Measurements from ENCODE around the gene UBE4A. TPM values are rescaled to one million over a fixed set of nuclear protein-coding genes. Genes with fewer than 3 reads are reported as not detected.

The UBE4A gene
- polyA plus RNA-seq (2014; cell fraction: cytosol; rRNA removed): 15.9 and 17.7 TPM in 2 replicates
- 17.9 and 20.7 TPM in 2 replicates for polyA plus RNA-seq (2014; cell fraction: nucleus; rRNA removed)

GRCh38 chr11:118359295-118359958 lies at the start of gene UBE4A:
Gene UBE4A (plus strand): TSS chr11:118359600. CDS start chr11:118365081, 5,481 bp downstream.
- DNase-seq (ENCODE audit: low spot score): peak; percentile 89

GRCh38 chr11:118310271-118310670 lies 49.1 kb upstream of the UBE4A start:
- no peak for DNase-seq (ENCODE audit: low spot score)

GRCh38 chr11:118310781-118311485 lies 48.5 kb upstream of the UBE4A start:
- DNase-seq (ENCODE audit: low spot score): no peak

DNA sequence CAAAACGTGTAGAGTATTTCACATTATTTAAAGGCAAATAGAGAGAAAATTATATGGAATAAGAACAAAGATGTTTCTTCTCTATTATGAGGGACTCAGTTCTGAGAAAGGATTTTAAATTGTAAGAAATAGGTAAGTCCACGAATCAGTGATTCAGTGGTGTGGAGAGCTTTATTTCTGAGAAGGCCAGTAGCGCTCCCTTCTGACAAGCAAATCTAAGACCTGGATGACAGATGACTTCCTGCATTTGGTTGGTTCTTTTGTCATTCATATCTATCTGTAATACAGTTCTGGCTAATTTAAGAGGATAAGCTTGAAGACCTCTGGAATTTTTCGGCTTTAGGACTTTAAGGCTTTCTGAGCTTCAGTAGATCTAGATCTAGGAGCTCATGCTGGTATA lies 47.9 kb upstream of the UBE4A start:
- no peak for DNase-seq (ENCODE audit: low spot score)

- DNase-seq (ENCODE audit: low spot score): no peak
Observed at GRCh38 chr11:118312328-118312727, 47.1 kb upstream of the UBE4A start.

GRCh38 chr11:118313242-118313641 lies 46.2 kb upstream of the UBE4A start:
- no peak for DNase-seq (ENCODE audit: low spot score)

DNA sequence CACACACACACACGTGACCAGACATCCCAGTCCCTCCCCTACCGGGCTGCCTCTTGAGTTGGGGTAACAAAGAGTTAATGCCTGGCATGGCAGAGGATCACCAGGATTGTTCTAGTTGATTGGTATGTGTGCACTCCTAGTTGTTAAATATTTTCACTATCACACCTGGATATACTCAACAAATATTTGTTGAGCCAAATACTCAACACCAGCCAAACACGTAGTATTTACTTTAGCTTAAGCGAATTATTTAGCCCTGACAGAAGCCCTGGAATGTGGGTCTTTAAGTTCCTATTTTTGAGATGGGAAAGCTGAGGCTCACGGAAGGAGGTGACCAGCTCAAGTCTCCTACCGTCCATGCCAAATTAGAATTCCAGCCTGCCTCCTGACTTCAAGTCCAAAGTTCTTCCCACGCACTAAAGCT lies 44.4 kb upstream of the UBE4A start:
- no peak for DNase-seq (ENCODE audit: low spot score)

GRCh38 chr11:118318124-118318523 lies 41.3 kb upstream of the UBE4A start:
- no peak for DNase-seq (ENCODE audit: low spot score)

GRCh38 chr11:118318581-118319336 lies 40.6 kb upstream of the UBE4A start:
- no peak for DNase-seq (ENCODE audit: low spot score)

DNA sequence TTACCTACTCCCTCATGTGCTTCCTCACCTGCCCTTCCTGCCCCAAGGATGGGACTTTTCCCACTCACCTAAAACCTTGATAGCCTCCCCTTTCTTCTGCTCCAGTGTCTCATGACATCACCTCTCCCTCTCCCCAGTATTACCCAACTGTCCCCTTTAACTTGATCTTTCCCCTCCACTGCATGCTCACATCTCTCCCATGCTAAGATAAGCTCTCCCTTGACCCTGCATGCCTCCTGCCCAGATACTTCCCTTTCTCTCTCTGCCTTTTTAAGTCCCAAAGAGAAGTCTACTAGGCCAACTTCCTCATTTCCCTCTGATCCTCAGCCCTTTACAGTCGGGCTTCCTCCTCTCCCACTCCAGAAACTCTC lies 40.1 kb upstream of the UBE4A start:
- no peak for DNase-seq (ENCODE audit: low spot score)

DNA sequence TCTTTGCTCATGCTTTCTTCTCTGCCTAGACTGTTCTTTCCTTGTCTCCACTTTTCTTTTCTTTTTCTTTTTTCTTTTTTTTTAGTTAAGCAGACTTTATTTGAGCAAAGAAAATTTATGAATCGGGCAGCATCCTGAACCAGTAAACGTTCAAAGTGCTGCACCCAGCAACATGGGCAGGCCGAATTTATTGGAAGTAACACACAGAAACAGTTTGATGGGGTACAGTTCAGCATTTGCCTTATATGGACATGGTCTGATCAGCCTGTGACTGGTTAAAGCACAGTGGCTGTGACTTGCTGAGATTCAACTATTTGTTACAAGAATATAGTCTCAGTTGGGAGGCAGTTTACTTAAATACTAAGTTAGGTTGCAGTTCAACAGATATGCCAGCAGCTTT lies 38.9 kb upstream of the UBE4A start:
- no peak for DNase-seq (ENCODE audit: low spot score)

DNA sequence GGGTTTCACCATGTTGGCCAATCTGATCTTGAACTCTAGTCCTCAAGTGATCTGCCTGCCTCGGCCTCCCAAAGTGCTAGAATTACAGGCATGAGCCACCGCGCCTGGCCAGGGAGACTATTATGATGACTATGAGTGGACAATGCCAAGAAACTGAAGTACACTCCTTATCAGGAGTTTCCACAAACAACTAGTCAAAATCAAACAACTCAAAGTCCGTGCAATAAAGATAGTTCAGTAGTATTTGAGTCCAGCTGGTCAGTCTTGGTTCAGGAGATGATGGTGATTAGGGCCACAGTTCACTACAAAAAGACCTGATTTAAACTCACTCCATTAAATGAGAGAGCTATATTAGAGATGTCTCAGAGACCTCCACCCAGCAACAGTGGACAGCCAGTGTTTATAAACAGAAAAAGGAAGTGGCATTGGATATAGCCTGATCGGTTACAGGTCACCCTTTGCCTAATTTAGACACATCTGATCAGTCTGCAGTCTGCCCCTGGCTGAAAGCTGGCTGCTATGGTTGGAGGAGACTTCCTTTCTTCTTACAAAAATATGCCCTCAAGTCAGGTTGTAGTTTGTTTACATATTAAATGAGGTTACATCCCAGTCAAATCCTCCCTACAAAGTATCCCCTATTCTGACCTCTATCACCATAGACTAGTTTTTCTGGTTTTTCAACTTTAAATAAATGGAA lies 37.9 kb upstream of the UBE4A start:
- no peak for DNase-seq (ENCODE audit: low spot score)

- no peak for DNase-seq (ENCODE audit: low spot score)
Observed at GRCh38 chr11:118322721-118323120, 36.7 kb upstream of the UBE4A start.

- DNase-seq (ENCODE audit: low spot score): no peak
Observed at GRCh38 chr11:118325283-118325682, 34.1 kb upstream of the UBE4A start.

DNA sequence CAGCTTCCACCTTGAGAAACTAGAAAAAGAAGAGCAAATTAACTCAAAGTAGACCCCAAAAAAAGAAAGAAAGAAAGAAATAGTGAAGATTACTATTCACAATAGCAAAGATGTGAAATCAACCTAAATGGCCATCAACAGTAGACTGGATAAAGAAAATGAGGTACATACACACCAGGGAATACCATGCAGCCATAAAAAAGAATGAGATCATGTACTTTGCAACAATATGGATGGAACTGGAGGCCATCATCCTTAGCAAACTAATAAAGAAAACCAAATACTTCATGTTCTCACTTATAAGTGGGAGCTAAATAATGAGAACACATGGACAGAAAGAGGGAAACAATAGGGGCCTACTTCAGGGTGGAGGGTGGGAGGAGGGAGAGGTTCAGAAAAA lies 30.7 kb upstream of the UBE4A start:
- no peak for DNase-seq (ENCODE audit: low spot score)

GRCh38 chr11:118334745-118335144 lies 24.7 kb upstream of the UBE4A start:
- no peak for DNase-seq (ENCODE audit: low spot score)

GRCh38 chr11:118338637-118339061 lies 20.8 kb upstream of the UBE4A start:
- no peak for DNase-seq (ENCODE audit: low spot score)

DNA sequence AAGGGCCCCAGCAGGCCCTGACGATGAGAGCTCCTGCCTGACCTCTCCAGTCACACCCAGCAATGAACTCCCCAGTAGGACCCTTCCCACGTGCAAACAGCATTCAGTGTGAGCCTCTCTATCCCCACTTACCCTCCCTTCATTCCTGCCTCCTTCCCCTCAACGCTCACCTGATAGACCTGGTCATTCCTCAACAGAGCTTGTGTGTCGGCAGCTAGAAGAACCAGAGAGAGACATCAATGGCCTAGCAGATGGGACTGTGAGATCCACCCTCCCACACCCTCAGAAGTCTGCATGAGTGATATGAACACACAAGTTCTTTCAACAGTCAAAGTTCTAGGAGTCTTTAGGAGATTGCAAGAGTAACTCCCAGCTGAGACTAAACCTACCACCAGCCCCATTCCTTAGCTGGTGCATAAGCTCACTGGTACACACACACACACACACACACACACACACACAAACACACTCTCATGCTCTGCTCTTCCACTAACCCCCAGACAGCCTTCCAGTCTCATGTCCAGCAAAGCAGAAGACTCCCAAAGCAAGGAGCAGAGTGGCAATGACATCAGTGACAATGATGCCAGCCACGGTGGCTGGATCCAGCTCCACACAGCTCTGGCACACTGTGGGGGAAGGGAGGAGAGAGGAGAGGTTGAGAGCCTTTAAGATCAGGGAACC lies 20.0 kb upstream of the UBE4A start:
- DNase-seq (ENCODE audit: low spot score): no peak

DNA sequence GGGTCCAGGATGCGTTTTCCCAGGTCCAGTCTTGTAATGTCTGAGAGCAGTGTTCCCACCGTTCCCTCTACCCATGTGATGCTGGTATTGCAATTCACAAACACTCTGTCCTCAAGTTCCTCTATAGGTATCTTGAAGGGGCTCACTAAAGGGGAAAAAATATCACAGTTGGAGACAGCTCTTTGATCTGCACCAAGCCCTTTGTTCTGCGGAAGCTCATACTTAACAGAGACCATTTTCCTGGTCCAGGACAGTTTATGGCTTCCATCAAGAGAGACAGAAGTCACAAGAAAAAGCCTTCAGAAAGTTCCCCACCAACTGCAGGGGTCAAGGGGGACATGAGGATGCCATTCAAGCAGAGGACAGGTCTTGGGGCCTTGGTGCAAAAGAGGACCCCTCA lies 19.0 kb upstream of the UBE4A start:
- DNase-seq (ENCODE audit: low spot score): no peak

DNA sequence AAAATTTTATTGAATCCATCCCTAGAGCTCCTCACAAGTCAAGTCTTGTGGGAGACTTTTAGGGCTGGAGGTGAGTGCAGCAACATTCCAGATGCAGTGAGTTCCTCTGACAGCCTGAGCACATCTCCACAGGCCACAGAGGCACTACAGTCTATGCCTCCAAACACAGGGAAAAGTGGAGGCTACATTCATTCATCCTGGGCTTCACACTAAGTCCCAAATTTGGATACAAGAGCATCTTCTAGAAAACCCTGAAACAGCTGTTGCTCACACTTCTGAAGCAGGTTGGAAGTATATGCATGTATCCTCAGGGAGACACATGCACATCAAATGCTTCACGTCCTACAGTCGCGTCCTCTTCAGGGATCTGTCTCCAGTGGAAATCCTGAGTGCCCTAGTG lies 18.1 kb upstream of the UBE4A start:
- DNase-seq (ENCODE audit: low spot score): no peak

DNA sequence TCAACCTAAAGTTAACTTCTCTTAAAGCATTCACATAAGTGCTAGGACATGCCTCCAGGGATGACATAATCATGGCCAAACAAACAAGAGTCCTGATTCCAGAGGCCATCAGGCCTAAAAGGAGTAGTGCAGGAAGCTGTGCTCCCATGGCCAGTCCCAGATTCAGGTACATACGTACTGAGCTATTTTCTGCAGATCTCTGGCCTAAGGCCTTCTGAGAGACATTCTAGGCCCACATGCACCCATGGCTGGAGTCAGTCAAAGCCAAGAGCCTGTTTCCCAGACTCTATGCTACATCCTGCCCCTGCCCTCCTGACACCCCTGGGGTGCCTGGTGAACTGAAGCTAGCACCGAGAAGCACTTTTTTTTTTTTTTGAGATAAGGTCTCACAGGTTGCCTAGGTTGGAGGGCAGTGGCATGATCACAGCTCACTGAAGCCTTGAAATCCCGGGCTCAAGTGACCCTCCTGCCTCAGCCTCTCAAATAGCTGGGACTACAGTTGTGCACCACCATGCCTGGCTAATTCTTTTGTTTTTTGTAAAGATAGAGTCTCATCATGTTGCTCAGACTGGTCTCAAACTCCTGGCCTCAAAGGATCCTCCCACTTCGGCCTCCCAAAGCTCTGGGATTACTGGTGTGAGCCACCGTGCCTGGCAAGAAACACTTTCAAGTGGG lies 17.4 kb upstream of the UBE4A start:
- no peak for DNase-seq (ENCODE audit: low spot score)
